GM23248 (cell line): Measurements from ENCODE around the gene EIF4G1.

Experiments used
- EZH2 ChIP-seq: fragments of 200-600 bp; sonication (generic); IDR thresholded peaks from 2 replicates; pipeline ENCODE4 v1.6.1; 2018; ENCODE audit warnings: antibody characterized with exemption, mild to moderate bottlenecking; ENCODE audit not compliant: insufficient read depth, poor library complexity, severe bottlenecking
- EZH2phosphoT487 ChIP-seq: fragments of 200-600 bp; sonication (generic); IDR thresholded peaks from 2 replicates; pipeline ENCODE4 v1.6.1; 2018; ENCODE audit warnings: antibody characterized with exemption, moderate library complexity, mild to moderate bottlenecking, low read depth; ENCODE audit not compliant: insufficient read depth

GRCh38 chr3:184348057-184348382, 33.6 kb downstream of the EIF4G1 start:
- TF ChIP-seq EZH2phosphoT487 (no peak), EZH2 (no peak)
